Activated CD4-positive, alpha-beta T cell treated with anti-CD3 and anti-CD28 coated beads, Interleukin-2, amount 10 ng/mL, durations not matched to agents 24 days and 14 days (primary cell): ENCODE data around the gene C10orf90. TPM values are rescaled to one million over a fixed set of nuclear protein-coding genes. Genes with fewer than 3 reads are reported as not detected.

Experiments
- DNase-seq: peaks from one replicate; pipeline ENCODE4 v3.0.0; 2022
- H3K27ac Mint-ChIP-seq: one replicate; pipeline ENCODE4 v1.8.0; 2022; ENCODE audit warnings: mild to moderate bottlenecking, mixed read lengths
- H3K27me3 Mint-ChIP-seq: one replicate; pipeline ENCODE4 v1.8.0; 2022; ENCODE audit warnings: mixed read lengths
- H3K36me3 Mint-ChIP-seq: one replicate; pipeline ENCODE4 v1.8.0; 2022; ENCODE audit warnings: low read depth, mild to moderate bottlenecking, mixed read lengths
- H3K4me1 Mint-ChIP-seq: one replicate; pipeline ENCODE4 v1.8.0; 2021; ENCODE audit warnings: mixed read lengths
- H3K4me3 Mint-ChIP-seq: one replicate; pipeline ENCODE4 v1.8.0; 2022; ENCODE audit warnings: mild to moderate bottlenecking, moderate library complexity, mixed read lengths
- H3K9me3 Mint-ChIP-seq: one replicate; pipeline ENCODE4 v1.8.0; 2021; ENCODE audit warnings: mixed read lengths
- intact Hi-C: fragments of 100-400 bp; cut with micrococcal nuclease; formaldehyde crosslinking; loops from one replicate; pipeline ENCODE4 v1.15.1; 2023
- total RNA-seq: library from RNA; stranded (reverse); gene quantifications from 2 replicates; pipeline ENCODE4 v1.2.3, GENCODE V29; 2022

Gene C10orf90
- total RNA-seq, 1 donor from 2014 or later = not detected

DNA sequence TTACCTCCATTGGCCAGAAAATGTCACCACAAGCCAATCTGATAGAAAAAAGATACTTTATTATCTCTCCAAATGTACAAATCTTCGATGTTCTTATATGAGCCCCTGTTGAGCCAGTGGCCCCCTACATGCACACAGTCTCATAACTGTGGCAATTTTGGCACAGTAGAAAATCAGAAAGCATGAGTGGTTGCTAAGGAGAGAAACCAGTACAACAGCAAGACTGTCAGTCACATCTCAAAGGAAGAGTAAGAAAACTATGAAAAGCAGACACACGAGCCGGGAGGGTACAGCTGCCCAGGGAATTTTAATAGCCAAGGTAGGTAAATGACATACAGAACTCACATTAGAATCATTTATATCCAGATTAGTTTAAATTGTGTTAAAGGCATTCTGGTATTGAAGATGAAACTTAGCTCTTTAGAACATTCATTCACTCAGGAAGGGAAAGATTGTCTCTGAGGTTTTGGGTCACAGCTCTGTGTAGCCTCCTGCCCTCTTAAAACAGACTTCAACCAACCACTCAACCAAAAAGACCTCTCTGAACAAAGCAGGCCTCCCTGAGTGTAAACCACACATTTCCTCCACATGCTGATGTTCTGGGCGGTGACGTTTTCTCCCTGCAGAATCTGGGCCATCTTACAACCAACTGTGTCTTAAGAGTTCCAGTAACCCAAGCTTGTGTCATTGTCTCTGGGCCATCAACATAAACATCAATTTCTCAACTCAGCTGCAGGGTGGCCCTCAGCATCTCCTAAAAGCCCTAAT lies 201.4 kb downstream of the C10orf90 start:
- Mint-ChIP-seq H3K36me3 (no peaks in the 10 kb centered on the region), H3K27me3 (no peaks in the 10 kb centered on the region), H3K4me3 (no peak overlapping the region), H3K4me1 (peaks cover 4% of the 10 kb centered on the region), H3K9me3 (no peaks in the 10 kb centered on the region), H3K27ac (no peak overlapping the region)
- DNase-seq = no peak
- intact Hi-C loops = no loop called here

DNA sequence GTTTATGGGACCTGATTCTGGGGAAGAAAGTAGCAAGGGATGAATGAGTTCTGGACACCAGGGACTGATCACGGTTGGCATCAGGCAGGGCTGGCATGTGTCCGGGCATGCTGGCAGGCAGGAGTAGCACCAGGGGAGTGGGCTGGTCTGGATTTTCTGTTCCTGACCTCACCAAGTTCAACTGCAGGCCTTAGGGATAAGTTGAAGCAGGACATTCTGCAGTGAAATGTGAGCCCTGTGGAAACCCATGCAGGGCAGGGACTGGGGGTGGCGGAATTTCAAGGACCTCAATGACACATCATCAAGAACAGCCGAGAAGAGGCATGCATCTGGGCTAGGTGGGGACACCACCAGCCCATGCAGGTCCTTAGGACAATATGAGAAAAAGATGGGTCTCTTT lies 202.0 kb downstream of the C10orf90 start:
- intact Hi-C loops = no loop called here
- Mint-ChIP-seq H3K36me3 (no peaks in the 10 kb centered on the region), H3K4me1 (peaks cover 4% of the 10 kb centered on the region), H3K4me3 (no peak overlapping the region), H3K9me3 (no peaks in the 10 kb centered on the region), H3K27me3 (no peaks in the 10 kb centered on the region), H3K27ac (no peak overlapping the region)
- DNase-seq = no peak

GRCh38 chr10:126465771-126466170 lies 204.7 kb downstream of the C10orf90 start:
- no peak overlapping the region for H3K27ac Mint-ChIP-seq
- H3K9me3 Mint-ChIP-seq = no peaks in the 10 kb centered on the region

DNA sequence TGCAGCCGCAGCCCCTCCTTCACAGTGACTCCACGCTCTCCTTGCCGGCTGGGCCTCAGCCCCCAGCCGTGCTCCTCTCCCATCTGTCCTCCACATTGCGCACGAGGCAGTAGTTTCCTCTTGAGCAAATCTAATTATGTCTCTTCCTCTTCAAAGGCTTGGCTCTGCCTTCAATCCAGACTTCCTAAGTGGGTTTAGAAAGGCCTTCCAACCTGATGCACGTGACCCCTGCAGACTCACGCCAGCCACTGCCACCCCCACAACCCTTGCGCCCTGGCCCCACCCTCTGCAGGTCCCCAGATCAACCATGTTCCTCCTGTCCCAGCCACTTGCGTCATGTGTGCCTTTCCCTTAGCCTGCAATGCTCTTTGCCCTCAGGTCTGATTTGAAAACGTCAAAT lies 207.2 kb downstream of the C10orf90 start:
- no peaks in the 10 kb centered on the region for H3K9me3 Mint-ChIP-seq
- H3K36me3 Mint-ChIP-seq = no peaks in the 10 kb centered on the region
- intact Hi-C loops = no loop called here
- no peak for DNase-seq
- H3K4me3 Mint-ChIP-seq = no peak overlapping the region
- H3K27me3 Mint-ChIP-seq = no peaks in the 10 kb centered on the region
- no peak overlapping the region for H3K27ac Mint-ChIP-seq
- H3K4me1 Mint-ChIP-seq = no peaks in the 10 kb centered on the region

More at GRCh38 chr10:126465771-126466170, 204.7 kb downstream of the C10orf90 start:
- H3K36me3 Mint-ChIP-seq = no peaks in the 10 kb centered on the region
- H3K4me1 Mint-ChIP-seq = peaks cover 4% of the 10 kb centered on the region
- DNase-seq = no peak
- no peak overlapping the region for H3K4me3 Mint-ChIP-seq
- intact Hi-C loops = no loop called here
- H3K27me3 Mint-ChIP-seq = no peaks in the 10 kb centered on the region

- H3K4me3 Mint-ChIP-seq = no peak overlapping the region
- intact Hi-C loops = no loop called here
- H3K9me3 Mint-ChIP-seq = no peaks in the 10 kb centered on the region
- no peaks in the 10 kb centered on the region for H3K4me1 Mint-ChIP-seq
- H3K36me3 Mint-ChIP-seq = no peaks in the 10 kb centered on the region
- H3K27ac Mint-ChIP-seq = no peak overlapping the region
- DNase-seq = no peak
- no peaks in the 10 kb centered on the region for H3K27me3 Mint-ChIP-seq
Measured at GRCh38 chr10:126461289-126461940, 209.1 kb downstream of the C10orf90 start.

GRCh38 chr10:126459878-126460481 lies 210.5 kb downstream of the C10orf90 start:
- intact Hi-C loops = no loop called here
- no peak overlapping the region for H3K27ac Mint-ChIP-seq
- H3K9me3 Mint-ChIP-seq = no peaks in the 10 kb centered on the region
- no peaks in the 10 kb centered on the region for H3K27me3 Mint-ChIP-seq
- no peaks in the 10 kb centered on the region for H3K36me3 Mint-ChIP-seq
- no peaks in the 10 kb centered on the region for H3K4me1 Mint-ChIP-seq
- DNase-seq = no peak
- no peak overlapping the region for H3K4me3 Mint-ChIP-seq

- intact Hi-C loops = no loop called here
- H3K27me3 Mint-ChIP-seq = no peaks in the 10 kb centered on the region
- no peaks in the 10 kb centered on the region for H3K36me3 Mint-ChIP-seq
- H3K27ac Mint-ChIP-seq = no peak overlapping the region
- no peaks in the 10 kb centered on the region for H3K9me3 Mint-ChIP-seq
- no peak for DNase-seq
- H3K4me1 Mint-ChIP-seq = no peaks in the 10 kb centered on the region
- no peak overlapping the region for H3K4me3 Mint-ChIP-seq
Measured at GRCh38 chr10:126459032-126459831, 211.3 kb downstream of the C10orf90 start.

GRCh38 chr10:126458466-126458865 lies 212.0 kb downstream of the C10orf90 start:
- no peak overlapping the region for H3K4me3 Mint-ChIP-seq
- intact Hi-C loops = no loop called here
- H3K36me3 Mint-ChIP-seq = no peaks in the 10 kb centered on the region
- H3K4me1 Mint-ChIP-seq = no peaks in the 10 kb centered on the region
- no peaks in the 10 kb centered on the region for H3K9me3 Mint-ChIP-seq
- DNase-seq = no peak
- H3K27me3 Mint-ChIP-seq = no peaks in the 10 kb centered on the region
- no peak overlapping the region for H3K27ac Mint-ChIP-seq

GRCh38 chr10:126456632-126457031 lies 213.9 kb downstream of the C10orf90 start:
- H3K36me3 Mint-ChIP-seq = no peaks in the 10 kb centered on the region
- H3K27ac Mint-ChIP-seq = no peak overlapping the region
- no peaks in the 10 kb centered on the region for H3K4me1 Mint-ChIP-seq
- intact Hi-C loops = no loop called here
- H3K4me3 Mint-ChIP-seq = no peak overlapping the region
- DNase-seq = no peak
- no peaks in the 10 kb centered on the region for H3K27me3 Mint-ChIP-seq
- no peaks in the 10 kb centered on the region for H3K9me3 Mint-ChIP-seq

- no peak for DNase-seq
- no peaks in the 10 kb centered on the region for H3K36me3 Mint-ChIP-seq
- intact Hi-C loops = no loop called here
- H3K4me3 Mint-ChIP-seq = no peak overlapping the region
- H3K27me3 Mint-ChIP-seq = no peaks in the 10 kb centered on the region
- H3K27ac Mint-ChIP-seq = no peak overlapping the region
- H3K9me3 Mint-ChIP-seq = no peaks in the 10 kb centered on the region
- H3K4me1 Mint-ChIP-seq = no peaks in the 10 kb centered on the region
Measured at GRCh38 chr10:126455766-126456405, 214.6 kb downstream of the C10orf90 start.

DNA sequence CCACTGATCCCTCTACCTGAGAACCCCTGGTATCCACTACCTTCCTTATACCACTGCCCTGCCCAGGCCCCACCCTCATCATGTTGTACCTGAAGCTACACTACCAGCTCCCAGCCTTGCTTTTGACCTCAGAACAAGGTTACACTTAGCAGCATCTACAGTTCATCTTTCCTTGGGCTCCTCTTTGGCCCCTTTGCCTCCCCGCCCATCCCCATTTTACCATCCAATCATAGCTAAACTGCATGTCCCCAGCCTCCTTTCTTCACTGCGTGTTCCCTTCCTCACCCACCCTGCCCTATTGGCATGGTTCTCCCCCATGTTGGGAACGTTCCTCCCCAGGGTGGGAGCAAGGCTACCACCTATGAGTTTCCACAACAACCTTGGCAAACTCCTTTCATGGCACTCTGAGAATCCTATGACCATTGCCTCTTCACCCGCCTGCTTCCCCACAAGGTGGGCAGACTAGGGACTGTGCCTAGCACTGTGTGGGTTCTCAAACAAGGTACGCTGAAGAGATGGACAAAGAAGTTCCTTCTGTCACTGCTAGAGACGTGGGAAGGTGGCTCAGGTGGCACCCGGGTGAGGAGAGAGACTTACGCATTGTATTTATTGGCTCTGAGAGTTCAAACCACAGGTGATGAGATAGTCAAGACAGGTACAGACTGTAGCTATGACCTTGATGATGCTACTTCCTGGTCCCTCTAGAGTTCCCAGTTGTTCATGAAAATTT lies 215.3 kb downstream of the C10orf90 start:
- Mint-ChIP-seq H3K4me3 (no peak overlapping the region), H3K36me3 (no peaks in the 10 kb centered on the region), H3K27ac (no peak overlapping the region), H3K9me3 (no peaks in the 10 kb centered on the region), H3K27me3 (no peaks in the 10 kb centered on the region), H3K4me1 (no peaks in the 10 kb centered on the region)
- intact Hi-C loops = no loop called here
- no peak for DNase-seq

DNA sequence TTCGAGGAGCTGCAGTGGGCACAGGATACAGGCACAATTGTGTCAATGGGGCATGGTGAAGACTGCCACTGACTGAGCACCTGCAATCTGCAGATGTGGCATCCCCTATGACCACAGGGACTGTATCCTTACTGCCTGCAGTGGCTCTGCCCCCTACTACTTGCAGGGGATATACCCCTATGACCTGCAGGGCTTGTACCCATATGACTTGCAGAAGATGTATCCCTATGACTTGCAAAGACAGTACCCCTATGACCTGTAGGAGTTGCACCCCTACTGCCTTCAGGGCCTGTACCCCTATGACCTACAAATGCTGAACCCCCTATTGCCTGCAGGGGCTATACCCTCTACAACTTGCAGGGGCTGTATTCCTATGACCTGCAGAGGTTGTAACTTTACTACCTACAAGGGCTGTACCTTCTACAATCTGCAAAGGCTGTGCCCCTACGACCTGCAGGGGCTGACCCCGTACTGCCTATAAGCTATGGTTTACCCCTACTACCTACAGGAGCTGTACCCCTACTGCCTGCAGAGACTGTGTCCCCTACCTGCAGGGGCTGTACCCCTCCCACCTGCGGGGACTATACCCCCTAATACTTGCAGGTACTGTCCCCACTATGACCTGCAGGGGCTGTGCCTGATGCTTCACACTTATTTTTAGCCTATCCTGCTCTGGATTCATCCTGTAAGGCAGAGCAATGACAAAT lies 216.3 kb downstream of the C10orf90 start:
- Mint-ChIP-seq H3K4me3 (no peak overlapping the region), H3K27ac (no peak overlapping the region)

More for the DNA sequence above, 216.3 kb downstream of the C10orf90 start:
- H3K9me3 Mint-ChIP-seq = no peaks in the 10 kb centered on the region
- no peaks in the 10 kb centered on the region for H3K36me3 Mint-ChIP-seq
- intact Hi-C loops = no loop called here
- DNase-seq = no peak
- no peaks in the 10 kb centered on the region for H3K27me3 Mint-ChIP-seq
- no peaks in the 10 kb centered on the region for H3K4me1 Mint-ChIP-seq
